ENCODE results near the gene ADGRL2.

DNA sequence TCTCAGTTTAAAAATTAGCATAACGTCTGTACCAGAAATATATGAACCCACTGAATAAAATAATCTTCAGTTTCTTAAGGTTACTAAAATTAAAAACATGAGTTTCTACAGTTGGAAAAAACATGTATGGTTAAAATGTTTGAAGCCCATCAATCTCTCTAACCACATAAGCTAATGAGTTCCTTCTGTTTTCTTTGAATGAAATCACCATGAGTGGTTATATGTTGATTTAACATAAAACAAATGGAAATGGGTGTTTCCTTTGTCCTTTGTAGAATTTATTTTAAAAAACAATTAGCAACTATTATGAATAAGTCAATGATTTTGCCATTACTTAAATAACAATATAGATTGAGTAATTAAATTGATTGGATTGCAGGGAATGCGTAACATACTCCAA lies 3.0 kb upstream of the ADGRL2 start:
- TF ChIP-seq, protein P1, sequence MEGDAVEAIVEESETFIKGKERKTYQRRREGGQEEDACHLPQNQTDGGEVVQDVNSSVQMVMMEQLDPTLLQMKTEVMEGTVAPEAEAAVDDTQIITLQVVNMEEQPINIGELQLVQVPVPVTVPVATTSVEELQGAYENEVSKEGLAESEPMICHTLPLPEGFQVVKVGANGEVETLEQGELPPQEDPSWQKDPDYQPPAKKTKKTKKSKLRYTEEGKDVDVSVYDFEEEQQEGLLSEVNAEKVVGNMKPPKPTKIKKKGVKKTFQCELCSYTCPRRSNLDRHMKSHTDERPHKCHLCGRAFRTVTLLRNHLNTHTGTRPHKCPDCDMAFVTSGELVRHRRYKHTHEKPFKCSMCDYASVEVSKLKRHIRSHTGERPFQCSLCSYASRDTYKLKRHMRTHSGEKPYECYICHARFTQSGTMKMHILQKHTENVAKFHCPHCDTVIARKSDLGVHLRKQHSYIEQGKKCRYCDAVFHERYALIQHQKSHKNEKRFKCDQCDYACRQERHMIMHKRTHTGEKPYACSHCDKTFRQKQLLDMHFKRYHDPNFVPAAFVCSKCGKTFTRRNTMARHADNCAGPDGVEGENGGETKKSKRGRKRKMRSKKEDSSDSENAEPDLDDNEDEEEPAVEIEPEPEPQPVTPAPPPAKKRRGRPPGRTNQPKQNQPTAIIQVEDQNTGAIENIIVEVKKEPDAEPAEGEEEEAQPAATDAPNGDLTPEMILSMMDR (IDR thresholded peaks at IDR 0.05; ENCODE audit: insufficient read depth, low read depth, low read length), result no peak
- no peak for TF ChIP-seq EZH2 (IDR thresholded peaks at IDR 0.05; ENCODE audit: insufficient read depth, low read length)

Data from astrocyte (in vitro differentiated cells and primary cell).